NCI-H1436 treated with DMSO at 0.1 percent for 48 hours (cell line): ENCODE measurements around the gene SYNRG.
A peak's percentile ranks its signal among the peaks of the same experiment; 100 is the strongest.

ENCODE experiments used
- DNase-seq: peaks from one replicate; lab custom pipeline; 2025; lab: John Stamatoyannopoulos, UW

SYNRG gene

GRCh38 chr17:37502009-37502936, 106.9 kb downstream of the SYNRG start:
- no peak for DNase-seq

- no peak for DNase-seq
Measured at GRCh38 chr17:37500378-37500777, 108.8 kb downstream of the SYNRG start.

- DNase-seq, result no peak
Measured at GRCh38 chr17:37494971-37495370, 114.2 kb downstream of the SYNRG start.

- DNase-seq, result no peak
Measured at GRCh38 chr17:37494401-37494831, 114.8 kb downstream of the SYNRG start.

GRCh38 chr17:37493249-37494027, 115.8 kb downstream of the SYNRG start:
- DNase-seq, result no peak

DNA sequence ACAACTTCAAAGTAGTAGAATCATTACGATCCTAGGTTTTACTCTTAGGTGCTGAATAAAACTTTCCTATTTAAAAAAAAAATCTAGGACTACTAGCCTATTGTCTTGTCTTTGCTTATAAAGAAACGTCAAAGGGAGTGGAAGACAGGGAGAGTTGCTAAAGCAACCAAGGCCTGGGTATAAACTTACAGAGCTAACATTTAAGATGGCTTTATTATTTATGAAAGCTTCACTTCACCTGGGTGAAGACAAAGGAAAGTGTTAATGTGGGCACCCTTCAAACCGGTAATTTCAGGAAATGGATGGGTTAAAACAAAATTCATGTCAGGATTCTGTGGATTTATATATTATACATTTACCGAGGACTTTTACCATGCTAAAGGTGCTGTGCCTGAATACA, 117.1 kb downstream of the SYNRG start:
- DNase-seq, result no peak

GRCh38 chr17:37490638-37491614, 118.3 kb downstream of the SYNRG start:
- no peak for DNase-seq

DNA sequence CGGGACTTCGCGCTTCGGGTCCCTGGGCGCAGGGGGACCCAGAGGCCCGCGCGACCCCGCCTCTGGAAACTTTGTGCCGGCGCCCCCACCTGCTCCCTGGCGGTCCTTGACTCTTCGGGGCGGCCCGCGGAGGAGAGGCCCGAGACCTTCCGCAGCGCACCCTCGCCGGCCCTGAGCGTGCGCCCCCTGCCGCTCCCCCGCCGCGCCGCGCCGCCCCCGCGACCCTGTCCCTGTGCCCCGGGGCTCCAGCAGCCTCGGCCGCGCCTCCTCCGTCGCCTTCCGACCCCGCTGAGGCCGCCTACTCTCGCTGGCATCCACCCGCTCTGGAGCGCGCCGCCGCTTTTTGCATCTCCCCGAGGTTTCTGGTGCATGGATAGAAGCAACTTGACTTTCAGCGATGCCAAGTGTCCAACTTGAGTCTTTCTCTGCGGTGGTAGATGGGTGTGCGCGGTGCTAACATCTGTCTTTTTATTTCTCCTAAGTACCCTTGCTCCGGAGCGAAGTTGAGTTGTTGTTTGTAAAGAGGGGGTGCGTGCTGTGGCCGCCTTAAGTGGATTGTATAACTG, 119.1 kb downstream of the SYNRG start:
- no peak for DNase-seq

DNA sequence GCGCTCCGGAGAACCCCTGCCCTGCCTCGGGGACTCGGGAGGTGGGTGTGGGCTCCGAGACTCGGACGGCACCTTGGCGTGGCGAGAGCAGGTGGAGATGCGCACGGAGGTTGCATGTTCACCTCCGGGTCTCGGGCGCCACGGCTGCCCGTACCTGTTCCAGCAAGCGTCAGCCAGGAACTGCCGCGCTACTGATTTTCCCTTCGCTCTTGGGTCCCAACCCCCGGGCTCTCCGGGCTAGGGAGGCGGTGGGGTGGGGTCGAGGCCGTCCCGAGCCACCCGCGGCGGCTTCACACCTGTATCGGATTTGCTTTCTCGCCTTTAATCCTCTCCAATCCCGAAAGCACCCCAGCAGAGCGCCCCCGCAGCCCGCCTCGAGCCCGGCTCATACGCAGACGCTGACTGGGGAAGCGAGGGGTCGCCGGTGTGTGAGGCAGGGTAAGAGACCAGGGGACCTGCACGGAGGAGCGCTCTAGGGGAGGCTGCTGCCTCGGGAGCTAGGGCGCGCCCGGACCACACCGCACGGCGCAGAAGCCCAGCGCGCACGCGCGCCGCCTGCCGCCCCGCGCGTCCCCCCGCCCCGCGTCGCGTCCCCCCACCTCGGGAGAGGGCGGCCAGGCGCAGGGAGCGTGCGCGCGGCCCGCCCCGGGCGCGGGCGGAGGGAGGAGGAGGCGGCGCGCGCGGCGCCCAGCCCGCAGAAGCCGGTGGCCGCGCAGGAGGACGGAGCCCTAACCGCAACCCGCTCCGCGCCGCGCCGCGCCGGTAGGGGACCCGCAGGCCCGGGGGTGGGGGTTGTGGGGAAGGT, 119.8 kb downstream of the SYNRG start, which contains the start of gene DUSP14:
Gene DUSP14 (plus strand): TSS at position 695 of the 805 bp plus-strand sequence. CDS start 22,382 bp downstream, outside the sequence.
- peak; percentile 42 for DNase-seq

GRCh38 chr17:37488607-37489196, 120.5 kb downstream of the SYNRG start:
- DNase-seq, result no peak

DNA sequence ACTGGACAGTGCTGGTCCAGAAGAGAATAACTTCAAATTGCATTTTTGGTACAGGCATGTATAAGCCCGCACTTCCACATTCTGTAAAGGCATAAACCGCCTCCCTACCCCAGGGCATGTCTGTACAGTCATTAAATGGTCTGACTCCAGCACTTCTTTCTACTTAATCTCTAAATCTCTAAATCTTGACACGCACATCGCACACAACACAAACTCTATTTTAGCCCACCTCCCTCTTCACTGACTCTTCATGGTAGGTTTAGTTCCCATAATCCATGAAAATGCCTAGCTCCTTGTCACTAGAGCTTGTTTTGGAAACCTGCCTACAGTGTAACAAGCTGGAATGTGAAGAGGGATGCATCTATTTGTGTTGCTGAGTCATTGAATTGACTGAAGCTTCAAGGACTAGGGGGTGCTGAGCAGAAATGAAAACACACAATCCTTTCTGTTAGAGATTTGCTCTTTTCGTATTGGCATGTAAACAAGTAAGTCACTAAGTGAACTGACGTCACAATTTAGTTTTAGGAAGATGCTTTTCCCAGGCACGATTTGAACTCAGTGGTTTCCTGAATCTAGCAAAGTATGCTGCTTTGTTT, 121.1 kb downstream of the SYNRG start:
- DNase-seq, result no peak

DNA sequence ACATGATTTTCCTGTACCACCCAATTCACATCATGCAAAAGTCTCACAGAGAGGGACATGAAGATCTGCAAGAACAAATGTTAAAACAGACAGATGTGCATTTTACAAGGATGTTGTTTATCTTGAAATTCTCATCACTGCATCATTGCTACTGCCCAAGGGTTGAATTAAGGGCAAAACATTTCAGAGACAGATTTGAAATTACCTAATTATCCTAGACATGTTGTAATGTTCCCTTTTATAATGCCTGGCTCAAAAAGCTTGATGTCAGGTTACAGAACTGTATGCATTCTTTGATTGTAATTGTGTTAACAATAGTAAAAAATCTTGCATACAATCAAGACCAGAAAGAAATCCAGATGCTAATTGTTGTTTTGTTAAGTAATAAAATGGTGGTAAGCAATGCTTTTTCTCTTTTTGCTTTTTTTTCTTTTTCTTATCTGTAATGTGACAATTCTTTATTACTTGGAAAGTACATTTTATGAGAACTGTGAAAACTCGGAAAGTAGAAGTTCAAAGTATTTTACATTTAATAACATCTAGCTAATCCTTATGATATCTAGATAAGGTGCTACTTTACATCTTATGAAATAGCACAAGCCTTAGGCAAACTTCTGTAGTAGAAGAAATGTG, 123.2 kb downstream of the SYNRG start:
- no peak for DNase-seq

DNA sequence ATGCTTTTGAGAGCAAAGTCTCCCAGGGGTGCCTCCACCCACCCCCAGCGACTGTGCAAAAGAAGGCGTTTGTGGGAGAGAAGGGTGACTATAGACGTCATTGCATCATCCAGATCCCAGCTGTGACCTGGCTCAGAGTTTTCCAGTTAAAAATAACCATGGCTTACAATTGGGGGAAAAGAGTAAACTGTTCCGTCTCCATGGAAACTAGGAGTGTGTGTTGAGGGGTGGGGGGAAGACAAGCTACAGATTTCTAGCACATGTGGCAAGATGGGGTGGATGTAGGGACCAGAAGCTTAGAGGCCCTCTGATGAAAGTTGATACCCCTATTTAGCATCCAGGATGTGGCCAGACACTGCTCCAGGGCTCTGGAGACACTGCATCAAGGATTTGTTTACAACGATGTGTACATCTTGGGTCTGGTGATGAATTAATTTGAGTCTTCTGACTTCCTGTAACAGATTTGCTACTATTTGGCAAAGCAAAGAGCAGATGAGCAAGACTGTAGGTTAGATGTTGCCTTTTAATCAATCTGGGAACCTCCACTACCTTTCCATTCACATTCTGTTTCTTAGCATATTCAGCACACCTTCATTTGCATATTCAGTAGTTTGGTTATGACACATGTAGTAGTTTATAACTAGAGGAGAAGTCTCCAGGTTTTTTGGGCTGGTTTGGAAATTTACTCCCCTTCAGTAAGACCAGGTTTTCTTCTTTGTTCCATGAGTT, 125.7 kb downstream of the SYNRG start:
- DNase-seq, result no peak

- no peak for DNase-seq
Measured at GRCh38 chr17:37481001-37481665, 128.1 kb downstream of the SYNRG start.

DNA sequence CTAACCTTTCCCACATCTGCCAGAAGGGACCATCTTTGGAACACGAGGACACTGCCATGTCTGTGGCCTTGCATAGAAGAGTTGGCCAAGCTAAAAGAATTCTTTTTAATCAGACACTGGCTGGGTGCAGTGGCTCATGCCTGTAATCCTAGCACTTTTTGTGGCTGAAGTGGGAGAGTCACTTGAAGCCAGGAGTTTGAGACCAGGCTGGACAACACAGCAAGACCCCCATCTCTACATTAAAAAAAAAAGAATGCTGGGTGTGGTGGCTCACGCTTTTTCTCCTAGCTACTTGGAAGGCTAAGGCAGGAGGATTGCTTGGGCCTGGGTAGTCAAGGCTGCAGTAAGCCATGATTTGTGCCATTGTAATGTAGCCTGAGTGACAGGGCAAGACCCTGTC, 128.8 kb downstream of the SYNRG start:
- DNase-seq, result no peak

GRCh38 chr17:37479025-37479424, 130.2 kb downstream of the SYNRG start:
- no peak for DNase-seq

DNA sequence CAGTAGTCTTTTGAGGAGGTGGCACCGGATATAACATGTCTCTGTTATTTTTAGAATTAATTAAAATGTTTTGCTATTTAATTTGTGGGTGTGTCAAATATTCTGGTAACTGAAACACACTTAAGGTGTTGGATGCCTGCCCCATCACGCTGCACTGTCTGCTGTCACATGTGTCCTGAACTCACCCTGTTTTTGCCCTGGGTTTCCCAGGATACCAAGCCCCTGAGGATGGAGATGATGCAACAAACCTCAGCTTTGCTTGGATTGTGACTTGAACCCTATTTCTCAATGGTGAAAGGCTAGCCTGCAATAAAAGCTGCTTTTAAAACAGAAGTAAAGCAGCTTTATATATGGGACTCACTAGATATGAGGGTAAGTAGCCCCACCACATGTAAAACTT, 131.0 kb downstream of the SYNRG start:
- DNase-seq, result no peak
